Chondrocyte (in vitro differentiated cells): Measurements from ENCODE around the gene EIF4E3. TPM values are rescaled to one million over a fixed set of nuclear protein-coding genes. Genes with fewer than 3 reads are reported as not detected.

Experiments used
- DNase-seq: peaks from one replicate; pipeline ENCODE4 v3.0.0; 2021; ENCODE audit warnings: mixed read lengths, low spot score
- H3K27ac Mint-ChIP-seq: one replicate; pipeline ENCODE4 v1.8.0; 2021; ENCODE audit warnings: mild to moderate bottlenecking, moderate library complexity, mixed read lengths; ENCODE audit not compliant: unreplicated experiment
- H3K27me3 Mint-ChIP-seq: 2 replicates; pipeline ENCODE4 v1.8.0; 2021; ENCODE audit warnings: low read depth, mixed read lengths
- H3K36me3 Mint-ChIP-seq: 2 replicates; pipeline ENCODE4 v1.8.0; 2021; ENCODE audit warnings: low read depth, mixed read lengths
- H3K4me1 Mint-ChIP-seq: 2 replicates; pipeline ENCODE4 v1.8.0; 2021; ENCODE audit warnings: low read depth, mild to moderate bottlenecking, mixed read lengths
- H3K4me3 Mint-ChIP-seq: one replicate; pipeline ENCODE4 v1.8.0; 2021; ENCODE audit warnings: mild to moderate bottlenecking, moderate library complexity, mixed read lengths; ENCODE audit not compliant: unreplicated experiment
- H3K9me3 Mint-ChIP-seq: 2 replicates; pipeline ENCODE4 v1.8.0; 2021; ENCODE audit warnings: low read depth, mixed read lengths
- CTCF ChIP-seq: fragments of 200-600 bp; sonication (generic); IDR thresholded peaks from 2 replicates; pipeline ENCODE4 v1.5.0; 2021; ENCODE audit warnings: antibody characterized with exemption, mild to moderate bottlenecking, moderate library complexity
- total RNA-seq: library from RNA; stranded (reverse); gene quantifications from 3 replicates; pipeline ENCODE4 v1.2.1, GENCODE V29; 2021

Gene EIF4E3
- total RNA-seq, 1 donor from 2014 or later: 12.4 TPM

- Mint-ChIP-seq H3K36me3 (no peaks in the 10 kb centered on the region), H3K27ac (no peak overlapping the region), H3K4me3 (no peak overlapping the region), H3K27me3 (no peaks in the 10 kb centered on the region), H3K9me3 (no peaks in the 10 kb centered on the region), H3K4me1 (peaks cover 14% of the 10 kb centered on the region)
- DNase-seq: no peak
- no peak for TF ChIP-seq CTCF
Measured at GRCh38 chr3:71647751-71648150, 77.5 kb downstream of the EIF4E3 start.

GRCh38 chr3:71646971-71647370 is 78.2 kb downstream of the EIF4E3 start:
- no peak overlapping the region for H3K27ac Mint-ChIP-seq
- DNase-seq: no peak
- no peak for TF ChIP-seq CTCF
- no peaks in the 10 kb centered on the region for H3K36me3 Mint-ChIP-seq
- no peaks in the 10 kb centered on the region for H3K27me3 Mint-ChIP-seq
- no peaks in the 10 kb centered on the region for H3K9me3 Mint-ChIP-seq
- peaks cover 6% of the 10 kb centered on the region for H3K4me1 Mint-ChIP-seq
- H3K4me3 Mint-ChIP-seq: no peak overlapping the region

- TF ChIP-seq CTCF: no peak
- Mint-ChIP-seq H3K4me3 (no peak overlapping the region), H3K4me1 (no peaks in the 10 kb centered on the region), H3K9me3 (no peaks in the 10 kb centered on the region), H3K36me3 (no peaks in the 10 kb centered on the region), H3K27me3 (no peaks in the 10 kb centered on the region), H3K27ac (no peak overlapping the region)
- DNase-seq: no peak
Measured at GRCh38 chr3:71645140-71645539, 80.1 kb downstream of the EIF4E3 start.

- no peaks in the 10 kb centered on the region for H3K4me1 Mint-ChIP-seq
- no peak for DNase-seq
- no peak overlapping the region for H3K4me3 Mint-ChIP-seq
- no peaks in the 10 kb centered on the region for H3K36me3 Mint-ChIP-seq
- H3K9me3 Mint-ChIP-seq: no peaks in the 10 kb centered on the region
- no peak for TF ChIP-seq CTCF
- no peaks in the 10 kb centered on the region for H3K27me3 Mint-ChIP-seq
- no peak overlapping the region for H3K27ac Mint-ChIP-seq
Measured at GRCh38 chr3:71641674-71642073, 83.5 kb downstream of the EIF4E3 start.

GRCh38 chr3:71640331-71640983 is 84.7 kb downstream of the EIF4E3 start:
- peaks cover 2% of the 10 kb centered on the region for H3K36me3 Mint-ChIP-seq
- H3K4me1 Mint-ChIP-seq: no peaks in the 10 kb centered on the region
- H3K9me3 Mint-ChIP-seq: no peaks in the 10 kb centered on the region
- TF ChIP-seq CTCF: no peak
- no peak overlapping the region for H3K27ac Mint-ChIP-seq
- DNase-seq: no peak
- no peak overlapping the region for H3K4me3 Mint-ChIP-seq
- no peaks in the 10 kb centered on the region for H3K27me3 Mint-ChIP-seq
